Rectal smooth muscle tissue (tissue), 1 donor: ENCODE data around the gene RYR2.

ENCODE experiments used
- H3K27ac ChIP-seq: one replicate; pipeline ENCODE4 v1.7.0; 2013; ENCODE audit warnings: low read depth, low read length, inconsistent platforms
- H3K27me3 ChIP-seq: one replicate; pipeline ENCODE4 v1.7.0; 2013; ENCODE audit warnings: low read length; ENCODE audit not compliant: control insufficient read depth, insufficient read depth
- H3K36me3 ChIP-seq: one replicate; pipeline ENCODE4 v1.7.0; 2013; ENCODE audit warnings: low read length; ENCODE audit not compliant: control insufficient read depth, insufficient read depth
- H3K4me1 ChIP-seq: one replicate; pipeline ENCODE4 v1.7.0; 2013; ENCODE audit warnings: low read length; ENCODE audit not compliant: control insufficient read depth, insufficient read depth
- H3K4me3 ChIP-seq: one replicate; pipeline ENCODE4 v1.7.0; 2013; ENCODE audit warnings: low read length
- H3K9ac ChIP-seq: one replicate; pipeline ENCODE4 v1.7.0; 2013; ENCODE audit warnings: low read length

Gene RYR2

GRCh38 chr1:237732657-237733056 lies 690.7 kb downstream of the RYR2 start:
- no peak overlapping the region for H3K4me3 ChIP-seq
- H3K36me3 ChIP-seq, result no peaks in the 10 kb centered on the region
- no peak overlapping the region for H3K27ac ChIP-seq
- H3K27me3 ChIP-seq, result no peaks in the 10 kb centered on the region
- no peak overlapping the region for H3K9ac ChIP-seq
- H3K4me1 ChIP-seq, result no peaks in the 10 kb centered on the region

- H3K9ac ChIP-seq, result no peak overlapping the region
- no peaks in the 10 kb centered on the region for H3K36me3 ChIP-seq
- no peaks in the 10 kb centered on the region for H3K4me1 ChIP-seq
- H3K4me3 ChIP-seq, result no peak overlapping the region
- H3K27me3 ChIP-seq, result no peaks in the 10 kb centered on the region
- H3K27ac ChIP-seq, result no peak overlapping the region
These were observed 694.5 kb downstream of the RYR2 start for GRCh38 chr1:237736372-237737029.

GRCh38 chr1:237737448-237737847 lies 695.5 kb downstream of the RYR2 start:
- no peak overlapping the region for H3K4me3 ChIP-seq
- H3K27ac ChIP-seq, result no peak overlapping the region
- no peak overlapping the region for H3K9ac ChIP-seq
- H3K36me3 ChIP-seq, result no peaks in the 10 kb centered on the region
- no peaks in the 10 kb centered on the region for H3K27me3 ChIP-seq
- no peaks in the 10 kb centered on the region for H3K4me1 ChIP-seq

GRCh38 chr1:237737938-237738610 lies 696.1 kb downstream of the RYR2 start:
- Histone ChIP-seq H3K9ac (no peak overlapping the region), H3K27ac (no peak overlapping the region), H3K36me3 (no peaks in the 10 kb centered on the region), H3K4me1 (no peaks in the 10 kb centered on the region), H3K27me3 (no peaks in the 10 kb centered on the region), H3K4me3 (no peak overlapping the region)

- Histone ChIP-seq H3K4me3 (no peak overlapping the region), H3K9ac (no peak overlapping the region), H3K36me3 (no peaks in the 10 kb centered on the region), H3K4me1 (no peaks in the 10 kb centered on the region), H3K27ac (no peak overlapping the region), H3K27me3 (no peaks in the 10 kb centered on the region)
These were observed 698.9 kb downstream of the RYR2 start for GRCh38 chr1:237740846-237741245.

GRCh38 chr1:237745545-237745944 lies 703.6 kb downstream of the RYR2 start:
- no peaks in the 10 kb centered on the region for H3K27me3 ChIP-seq
- H3K4me1 ChIP-seq, result no peaks in the 10 kb centered on the region
- H3K9ac ChIP-seq, result no peak overlapping the region
- H3K4me3 ChIP-seq, result no peak overlapping the region
- H3K36me3 ChIP-seq, result no peaks in the 10 kb centered on the region
- H3K27ac ChIP-seq, result no peak overlapping the region

- H3K27ac ChIP-seq, result no peak overlapping the region
These were observed 706.4 kb downstream of the RYR2 start for GRCh38 chr1:237748171-237748960.

GRCh38 chr1:237749122-237749521 lies 707.1 kb downstream of the RYR2 start:
- Histone ChIP-seq H3K4me3 (no peak overlapping the region), H3K4me1 (no peaks in the 10 kb centered on the region), H3K9ac (no peak overlapping the region), H3K36me3 (no peaks in the 10 kb centered on the region), H3K27me3 (no peaks in the 10 kb centered on the region), H3K27ac (no peak overlapping the region)

More at GRCh38 chr1:237748171-237748960, 706.4 kb downstream of the RYR2 start:
- Histone ChIP-seq H3K9ac (no peak overlapping the region), H3K4me3 (no peak overlapping the region), H3K27me3 (no peaks in the 10 kb centered on the region), H3K4me1 (no peaks in the 10 kb centered on the region), H3K36me3 (no peaks in the 10 kb centered on the region)

GRCh38 chr1:237751090-237751489 lies 709.1 kb downstream of the RYR2 start:
- no peaks in the 10 kb centered on the region for H3K36me3 ChIP-seq
- H3K9ac ChIP-seq, result no peak overlapping the region
- no peak overlapping the region for H3K4me3 ChIP-seq
- H3K4me1 ChIP-seq, result no peaks in the 10 kb centered on the region
- no peak overlapping the region for H3K27ac ChIP-seq
- H3K27me3 ChIP-seq, result no peaks in the 10 kb centered on the region

- Histone ChIP-seq H3K9ac (no peak overlapping the region), H3K27ac (no peak overlapping the region)
These were observed 712.6 kb downstream of the RYR2 start for GRCh38 chr1:237754627-237755026.

GRCh38 chr1:237756304-237756967 lies 714.5 kb downstream of the RYR2 start:
- Histone ChIP-seq H3K9ac (no peak overlapping the region), H3K4me3 (no peak overlapping the region), H3K27ac (no peak overlapping the region), H3K4me1 (no peaks in the 10 kb centered on the region), H3K36me3 (no peaks in the 10 kb centered on the region), H3K27me3 (no peaks in the 10 kb centered on the region)

More at GRCh38 chr1:237754627-237755026, 712.6 kb downstream of the RYR2 start:
- no peaks in the 10 kb centered on the region for H3K4me1 ChIP-seq
- H3K4me3 ChIP-seq, result no peak overlapping the region
- H3K36me3 ChIP-seq, result no peaks in the 10 kb centered on the region
- no peaks in the 10 kb centered on the region for H3K27me3 ChIP-seq

GRCh38 chr1:237759377-237759776 lies 717.4 kb downstream of the RYR2 start:
- no peak overlapping the region for H3K9ac ChIP-seq
- no peak overlapping the region for H3K4me3 ChIP-seq
- no peaks in the 10 kb centered on the region for H3K36me3 ChIP-seq
- H3K4me1 ChIP-seq, result no peaks in the 10 kb centered on the region
- no peaks in the 10 kb centered on the region for H3K27me3 ChIP-seq
- no peak overlapping the region for H3K27ac ChIP-seq
